CD4-positive, alpha-beta T cell treated with Interleukin-6 for 4 hours (primary cell): Measurements from ENCODE around the gene BLVRA.
"Not testable (repeated sequence)": the region's sequence is repeated elsewhere in the genome, so short reads cannot be mapped to it uniquely, and the experiment has no call there.

Experiments used
- DNase-seq: peaks from one replicate; pipeline ENCODE4 v3.0.0-alpha.2; 2020; ENCODE audit warnings: mixed read lengths

BLVRA gene

GRCh38 chr7:43769791-43770465 lies 11.4 kb downstream of the BLVRA start:
- DNase-seq, result no peak

GRCh38 chr7:43771128-43771527 lies 12.6 kb downstream of the BLVRA start:
- DNase-seq, result no peak

GRCh38 chr7:43771573-43771972 lies 13.1 kb downstream of the BLVRA start:
- no peak for DNase-seq

- not testable (repeated sequence) for DNase-seq
Measured at GRCh38 chr7:43773268-43773667, 14.8 kb downstream of the BLVRA start.

GRCh38 chr7:43775255-43775654 lies 16.8 kb downstream of the BLVRA start:
- not testable (repeated sequence) for DNase-seq

GRCh38 chr7:43778293-43779044 lies 20.0 kb downstream of the BLVRA start:
- DNase-seq, result not testable (repeated sequence)

- no peak for DNase-seq
Measured at GRCh38 chr7:43779045-43779812, 20.7 kb downstream of the BLVRA start.

- DNase-seq, result no peak
Measured at GRCh38 chr7:43781726-43782607, 23.5 kb downstream of the BLVRA start.

GRCh38 chr7:43782768-43783555 lies 24.5 kb downstream of the BLVRA start:
- no peak for DNase-seq

GRCh38 chr7:43784030-43784584 lies 25.6 kb downstream of the BLVRA start:
- DNase-seq, result no peak

- DNase-seq, result not testable (repeated sequence)
Measured at GRCh38 chr7:43784585-43785087, 26.2 kb downstream of the BLVRA start.

- no peak for DNase-seq
Measured at GRCh38 chr7:43785420-43785819, 26.9 kb downstream of the BLVRA start.

GRCh38 chr7:43787771-43788170 lies 29.3 kb downstream of the BLVRA start:
- DNase-seq, result no peak

GRCh38 chr7:43790006-43790405 lies 31.5 kb downstream of the BLVRA start:
- DNase-seq, result no peak

- DNase-seq, result no peak
Measured at GRCh38 chr7:43790834-43791233, 32.4 kb downstream of the BLVRA start.

- DNase-seq, result no peak
Measured at GRCh38 chr7:43791665-43792064, 33.2 kb downstream of the BLVRA start.

- DNase-seq, result no peak
Measured at GRCh38 chr7:43792471-43793150, 34.1 kb downstream of the BLVRA start.

GRCh38 chr7:43799605-43800004 lies 41.1 kb downstream of the BLVRA start:
- DNase-seq, result no peak

GRCh38 chr7:43803865-43804264 lies 45.4 kb downstream of the BLVRA start:
- no peak for DNase-seq

GRCh38 chr7:43808410-43808809 lies 49.9 kb downstream of the BLVRA start:
- no peak for DNase-seq
